ENCODE measurements around the gene HNRNPL. TPM values are rescaled to one million over a fixed set of nuclear protein-coding genes. Genes with fewer than 3 reads are reported as not detected.
"Not testable (repeated sequence)": the region's sequence is repeated elsewhere in the genome, so short reads cannot be mapped to it uniquely, and the experiment has no call there.

The HNRNPL gene
- polyA plus RNA-seq, 3 donors = 51.9 to 234 (median 58.7) TPM

DNA sequence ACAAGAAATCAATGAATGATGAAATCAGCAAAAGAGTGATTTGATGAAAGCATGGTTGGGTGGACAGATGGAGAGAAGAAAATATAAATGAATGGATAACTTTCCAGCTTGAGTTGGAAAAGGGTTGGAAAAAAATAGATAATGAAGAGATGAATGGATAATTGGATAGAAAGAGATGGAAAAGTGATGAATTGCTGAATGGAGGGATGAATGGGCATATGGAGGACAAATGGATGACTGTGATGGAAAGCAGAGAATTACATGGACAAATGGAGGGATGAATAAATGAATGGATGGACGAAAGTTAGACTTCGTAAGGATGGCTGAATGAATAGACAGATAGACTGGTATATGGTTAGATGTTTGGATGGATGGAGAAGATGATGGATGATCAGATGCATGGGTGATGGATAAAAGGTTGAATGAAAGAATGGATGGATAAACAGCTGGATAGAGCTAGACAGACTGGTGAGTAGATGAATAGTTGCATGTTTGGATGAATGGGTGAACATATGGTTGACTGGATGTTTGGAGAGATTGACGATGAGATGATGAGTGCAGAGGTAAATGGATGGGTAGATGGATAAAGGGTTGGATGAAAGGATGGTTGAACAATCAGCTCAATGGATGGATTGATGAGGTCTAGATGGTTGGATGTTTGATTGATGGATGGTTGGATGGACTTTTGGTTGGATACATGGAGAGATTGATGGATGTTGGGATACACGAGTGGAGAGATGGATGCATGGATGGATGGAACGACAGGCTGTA lies 49.0 kb downstream of the HNRNPL start:
- H3K27me3 Mint-ChIP-seq (ENCODE audit: low read depth in 3 of 3) = peaks cover 2 to 5% (median 3%) of the 10 kb centered on the region in 3 donors
- Histone ChIP-seq H4K20me1 (ENCODE audit: insufficient read depth, low read length) (no peaks in the 10 kb centered on the region), H3K9ac (ENCODE audit: insufficient read depth, low read length, poor library complexity, severe bottlenecking) (no peak overlapping the region), H3K27me3 (ENCODE audit: control insufficient read depth in 2 of 2, insufficient read depth in 2 of 2, low read length in 2 of 2) (no peaks in the 10 kb centered on the region), H3K9me3 (replicated peaks in 1 of 2; ENCODE audit: control insufficient read depth in 1 of 2, insufficient read depth in 1 of 2, low read length in 2 of 2) (no peaks in the 10 kb centered on the region), H3K36me3 (replicated peaks in 1 of 2; ENCODE audit: control insufficient read depth in 1 of 2, insufficient read depth in 2 of 2, low read length in 2 of 2) (no peaks in the 10 kb centered on the region), H2AFZ (ENCODE audit: insufficient read depth, low read depth, low read length, poor library complexity, severe bottlenecking) (no peak overlapping the region), H3K4me3 (replicated peaks in 1 of 3; ENCODE audit: low read depth in 2 of 3, low read length in 3 of 3) (no peak overlapping the region), H3K4me2 (replicated peaks; ENCODE audit: extremely low read depth, low read length, poor library complexity, severe bottlenecking) (no peak overlapping the region), H3K4me1 (ENCODE audit: control insufficient read depth in 1 of 2, insufficient read depth in 2 of 2, low read length in 2 of 2) (peaks cover 3 to 5% of the 10 kb centered on the region in 2 donors), H3K79me2 (ENCODE audit: insufficient read depth, low read length) (no peaks in the 10 kb centered on the region), H3K27ac (ENCODE audit: low read depth in 1 of 2, low read length in 2 of 2) (no peak overlapping the region)
- H3K4me1 Mint-ChIP-seq = peaks cover 5% of the 10 kb centered on the region
- H3K27ac Mint-ChIP-seq = no peak overlapping the region
- peaks cover 0 to 4% (median 0%) of the 10 kb centered on the region in 7 donors for H3K9me3 Mint-ChIP-seq
- WGBS (ENCODE audit: insufficient coverage) = 99% methylated on average over 5 of the region's 5 CpGs
- no peak overlapping the region for H3K4me3 Mint-ChIP-seq
- intact Hi-C loops (cut with micrococcal nuclease) = no loop called here
- no peak for DNase-seq
- H3K36me3 Mint-ChIP-seq = no peaks in the 10 kb centered on the region
- TF ChIP-seq, protein P1, sequence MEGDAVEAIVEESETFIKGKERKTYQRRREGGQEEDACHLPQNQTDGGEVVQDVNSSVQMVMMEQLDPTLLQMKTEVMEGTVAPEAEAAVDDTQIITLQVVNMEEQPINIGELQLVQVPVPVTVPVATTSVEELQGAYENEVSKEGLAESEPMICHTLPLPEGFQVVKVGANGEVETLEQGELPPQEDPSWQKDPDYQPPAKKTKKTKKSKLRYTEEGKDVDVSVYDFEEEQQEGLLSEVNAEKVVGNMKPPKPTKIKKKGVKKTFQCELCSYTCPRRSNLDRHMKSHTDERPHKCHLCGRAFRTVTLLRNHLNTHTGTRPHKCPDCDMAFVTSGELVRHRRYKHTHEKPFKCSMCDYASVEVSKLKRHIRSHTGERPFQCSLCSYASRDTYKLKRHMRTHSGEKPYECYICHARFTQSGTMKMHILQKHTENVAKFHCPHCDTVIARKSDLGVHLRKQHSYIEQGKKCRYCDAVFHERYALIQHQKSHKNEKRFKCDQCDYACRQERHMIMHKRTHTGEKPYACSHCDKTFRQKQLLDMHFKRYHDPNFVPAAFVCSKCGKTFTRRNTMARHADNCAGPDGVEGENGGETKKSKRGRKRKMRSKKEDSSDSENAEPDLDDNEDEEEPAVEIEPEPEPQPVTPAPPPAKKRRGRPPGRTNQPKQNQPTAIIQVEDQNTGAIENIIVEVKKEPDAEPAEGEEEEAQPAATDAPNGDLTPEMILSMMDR (IDR thresholded peaks at IDR 0.05) = no peak

DNA sequence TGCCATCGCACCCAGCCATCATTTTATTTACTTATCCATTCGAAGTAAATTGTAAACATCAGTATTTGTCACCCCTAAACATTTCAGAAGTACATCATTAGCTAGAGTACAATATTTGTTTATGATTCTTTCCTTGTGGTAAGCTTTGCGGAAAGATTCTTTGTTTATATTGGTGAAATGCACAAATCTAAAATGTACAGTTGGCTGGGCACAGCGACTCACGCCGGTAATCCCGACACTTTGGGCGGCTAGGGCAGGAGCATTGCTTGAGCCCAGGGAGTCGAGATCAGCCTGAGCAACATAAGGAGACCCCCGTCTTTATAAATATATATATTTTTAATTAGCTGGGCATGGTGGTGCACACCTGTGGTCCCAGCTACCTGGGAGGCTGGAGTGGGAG lies 50.7 kb downstream of the HNRNPL start:
- no peaks in the 10 kb centered on the region for H3K4me1 ChIP-seq (ENCODE audit: control insufficient read depth in 1 of 2, insufficient read depth in 2 of 2, low read length in 2 of 2)
- no peak overlapping the region for H3K4me3 Mint-ChIP-seq
- TF ChIP-seq, protein P1 (IDR thresholded peaks at IDR 0.05) = no peak
- H3K9me3 Mint-ChIP-seq = peaks cover 0 to 10% (median 1%) of the 10 kb centered on the region in 7 donors
- no peaks in the 10 kb centered on the region for H3K4me1 Mint-ChIP-seq
- H3K4me2 ChIP-seq (replicated peaks; ENCODE audit: extremely low read depth, low read length, poor library complexity, severe bottlenecking) = no peak overlapping the region
- no peaks in the 10 kb centered on the region for H3K9me3 ChIP-seq (replicated peaks in 1 of 2; ENCODE audit: control insufficient read depth in 1 of 2, insufficient read depth in 1 of 2, low read length in 2 of 2)
- no peaks in the 10 kb centered on the region for H3K36me3 ChIP-seq (replicated peaks in 1 of 2; ENCODE audit: control insufficient read depth in 1 of 2, insufficient read depth in 2 of 2, low read length in 2 of 2)
- H2AFZ ChIP-seq (ENCODE audit: insufficient read depth, low read depth, low read length, poor library complexity, severe bottlenecking) = no peak overlapping the region
- no peak overlapping the region for H3K27ac ChIP-seq (ENCODE audit: low read depth in 1 of 2, low read length in 2 of 2)
- no peaks in the 10 kb centered on the region for H3K27me3 ChIP-seq (ENCODE audit: control insufficient read depth in 2 of 2, insufficient read depth in 2 of 2, low read length in 2 of 2)
- no peak overlapping the region for H3K4me3 ChIP-seq (replicated peaks in 1 of 3; ENCODE audit: low read depth in 2 of 3, low read length in 3 of 3)
- intact Hi-C loops (cut with micrococcal nuclease) = no loop called here
- no peaks in the 10 kb centered on the region for H3K36me3 Mint-ChIP-seq
- WGBS (ENCODE audit: insufficient coverage) = no CpG with 5 or more reads among the region's 10 CpGs
- H3K27ac Mint-ChIP-seq = no peak overlapping the region
- H3K27me3 Mint-ChIP-seq (ENCODE audit: low read depth in 3 of 3) = peaks cover 0 to 7% (median 5%) of the 10 kb centered on the region in 3 donors
- H4K20me1 ChIP-seq (ENCODE audit: insufficient read depth, low read length) = no peaks in the 10 kb centered on the region
- no peaks in the 10 kb centered on the region for H3K79me2 ChIP-seq (ENCODE audit: insufficient read depth, low read length)
- H3K9ac ChIP-seq (ENCODE audit: insufficient read depth, low read length, poor library complexity, severe bottlenecking) = no peak overlapping the region
- DNase-seq = no peak

DNA sequence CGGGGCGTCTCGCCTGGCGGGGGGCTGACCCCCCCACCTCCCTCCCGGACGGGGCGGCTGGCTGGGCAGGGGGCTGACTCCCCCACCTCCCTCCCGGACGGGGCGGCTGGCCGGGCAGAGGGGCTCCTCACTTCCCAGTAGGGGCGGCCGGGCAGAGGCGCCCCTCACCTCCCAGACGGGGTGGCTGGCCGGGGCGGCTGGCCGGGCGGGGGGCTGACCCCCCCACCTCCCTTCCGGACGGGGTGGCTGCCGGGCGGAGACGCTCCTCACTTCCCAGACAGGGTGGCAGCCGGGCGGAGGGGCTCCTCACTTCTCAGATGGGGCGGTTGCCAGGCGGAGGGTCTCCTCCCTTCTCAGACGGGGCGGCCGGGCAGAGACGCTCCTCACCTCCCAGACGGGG lies 52.0 kb downstream of the HNRNPL start:
- H3K4me1 ChIP-seq (ENCODE audit: control insufficient read depth in 1 of 2, insufficient read depth in 2 of 2, low read length in 2 of 2); H3K4me1 Mint-ChIP-seq; H3K4me3 ChIP-seq (replicated peaks in 1 of 3; ENCODE audit: low read depth in 2 of 3, low read length in 3 of 3); H3K27me3 ChIP-seq (ENCODE audit: control insufficient read depth in 2 of 2, insufficient read depth in 2 of 2, low read length in 2 of 2); H3K9me3 Mint-ChIP-seq; H3K9ac ChIP-seq (ENCODE audit: insufficient read depth, low read length, poor library complexity, severe bottlenecking); H3K36me3 ChIP-seq (replicated peaks in 1 of 2; ENCODE audit: control insufficient read depth in 1 of 2, insufficient read depth in 2 of 2, low read length in 2 of 2); H3K79me2 ChIP-seq (ENCODE audit: insufficient read depth, low read length); H3K36me3 Mint-ChIP-seq; H3K27ac Mint-ChIP-seq; H3K27ac ChIP-seq (ENCODE audit: low read depth in 1 of 2, low read length in 2 of 2); H3K4me3 Mint-ChIP-seq; H3K27me3 Mint-ChIP-seq (ENCODE audit: low read depth in 3 of 3); H3K4me2 ChIP-seq (replicated peaks; ENCODE audit: extremely low read depth, low read length, poor library complexity, severe bottlenecking); H2AFZ ChIP-seq (ENCODE audit: insufficient read depth, low read depth, low read length, poor library complexity, severe bottlenecking); intact Hi-C loops (cut with micrococcal nuclease); DNase-seq; H3K9me3 ChIP-seq (replicated peaks in 1 of 2; ENCODE audit: control insufficient read depth in 1 of 2, insufficient read depth in 1 of 2, low read length in 2 of 2); H4K20me1 ChIP-seq (ENCODE audit: insufficient read depth, low read length): not testable (repeated sequence)
- WGBS (ENCODE audit: insufficient coverage) = no CpG with 5 or more reads among the region's 33 CpGs
